HepG2 (cell line): Measurements from ENCODE around the gene WNT3. TPM values are rescaled to one million over a fixed set of nuclear protein-coding genes. Genes with fewer than 3 reads are reported as not detected.

Experiments
- BRD4 ChIP-seq: sonication (generic); formaldehyde crosslinking; IDR thresholded peaks from 2 replicates; pipeline ENCODE4 v1.4.0; 2020; ENCODE audit warnings: missing genetic modification reagents
- EP300 ChIP-seq, 3 experiments: sonication (generic) in 1 of 3; formaldehyde crosslinking in 1 of 3; IDR thresholded peaks; 2 replicates each; pipeline versions ENCODE4 v1.5.1 to v1.6.1; 2011 to 2020; ENCODE audit warnings: low read depth in 2 of 3, low read length in 2 of 3, borderline replicate concordance in 1 of 3, improper control_type of control experiment in 1 of 3, mild to moderate bottlenecking in 1 of 3, missing genetic modification reagents in 1 of 3, moderate library complexity in 1 of 3
- MED1 ChIP-seq: sonication (generic); formaldehyde crosslinking; IDR thresholded peaks from 2 replicates; pipeline ENCODE4 v1.4.0; 2020; ENCODE audit warnings: missing genetic modification reagents
- MYC ChIP-seq: sonication (generic); formaldehyde crosslinking; IDR thresholded peaks from 2 replicates; pipeline ENCODE4 v1.9.0; 2021; ENCODE audit warnings: missing genetic modification reagents, borderline replicate concordance
- NCOA1 ChIP-seq: sonication (generic); formaldehyde crosslinking; IDR thresholded peaks from 2 replicates; pipeline ENCODE4 v1.9.0; 2021; ENCODE audit warnings: missing genetic modification reagents
- RBFOX2 ChIP-seq: fragments of 200-400 bp; formaldehyde crosslinking; IDR thresholded peaks from 2 replicates; pipeline ENCODE4 v1.6.1; 2017; ENCODE audit warnings: low read depth, mild to moderate bottlenecking, low read length
- RCOR2 ChIP-seq: IDR thresholded peaks from 2 replicates; pipeline ENCODE4 v1.6.1; 2016; ENCODE audit warnings: missing biosample characterization, missing genetic modification reagents
- SOX13 ChIP-seq, 3 experiments: fragments of 450-650 bp in 1 of 3; sonication (generic) in 1 of 3; formaldehyde crosslinking in 1 of 3; IDR thresholded peaks in 2 of 3; conservative IDR thresholded peaks in 1 of 3; 2 replicates each; pipeline versions ENCODE4 v1.5.0 to v1.6.1; 2016 to 2020; ENCODE audit warnings: antibody characterized with exemption in 1 of 3, mild to moderate bottlenecking in 1 of 3, missing compliant biosample characterization in 1 of 3, missing genetic modification reagents in 1 of 3, moderate library complexity in 1 of 3
- ZNF292 ChIP-seq: sonication (generic); formaldehyde crosslinking; IDR thresholded peaks from 2 replicates; pipeline ENCODE4 v1.8.1; 2022; ENCODE audit warnings: mild to moderate bottlenecking, low read depth, missing genetic modification reagents, borderline replicate concordance
- polyA plus RNA-seq, 8 experiments: library from polyadenylated mRNA; depleted of rRNA in 3 of 8; stranded (reverse) in 7 of 8; unstranded in 1 of 8; fragments of >200 nt; fragmentation: Illumina TruSeq in 4 of 8; extraction: Trizol in 4 of 8; gene quantifications; 2 replicates each; pipeline versions ENCODE4 v1.2.1 to v1.2.3, GENCODE V29; 2011 to 2016; ENCODE audit warnings: low read depth in 4 of 8, missing spikeins in 1 of 8, mixed read lengths in 1 of 8; ENCODE audit not compliant: insufficient read depth in 1 of 8
- total RNA-seq, 5 experiments: library from RNA; depleted of rRNA; stranded (reverse); fragments of >200 nt; fragmentation: Illumina TruSeq; extraction: Trizol; gene quantifications; 2 replicates each; pipeline ENCODE4 v1.2.3, GENCODE V29; 2016; ENCODE audit warnings: low read depth in 1 of 5
- TF ChIP-seq, protein P1 (sequence below): sonication (generic); formaldehyde crosslinking; IDR thresholded peaks from 2 replicates; pipeline ENCODE4 v1.8.0; 2022; ENCODE audit warnings: mild to moderate bottlenecking, missing genetic modification reagents, borderline replicate concordance
- TF ChIP-seq, protein P2 (sequence below): sonication (generic); IDR thresholded peaks from 2 replicates; pipeline ENCODE4 v1.6.1; 2016; ENCODE audit warnings: low read depth, borderline replicate concordance

WNT3 gene
- total and polyA plus RNA-seq, 2 of the 13 experiments (the other 11 are each of a cell fraction or from before 2014, with no cell fraction given): 8.5 to 10.3 TPM

DNA sequence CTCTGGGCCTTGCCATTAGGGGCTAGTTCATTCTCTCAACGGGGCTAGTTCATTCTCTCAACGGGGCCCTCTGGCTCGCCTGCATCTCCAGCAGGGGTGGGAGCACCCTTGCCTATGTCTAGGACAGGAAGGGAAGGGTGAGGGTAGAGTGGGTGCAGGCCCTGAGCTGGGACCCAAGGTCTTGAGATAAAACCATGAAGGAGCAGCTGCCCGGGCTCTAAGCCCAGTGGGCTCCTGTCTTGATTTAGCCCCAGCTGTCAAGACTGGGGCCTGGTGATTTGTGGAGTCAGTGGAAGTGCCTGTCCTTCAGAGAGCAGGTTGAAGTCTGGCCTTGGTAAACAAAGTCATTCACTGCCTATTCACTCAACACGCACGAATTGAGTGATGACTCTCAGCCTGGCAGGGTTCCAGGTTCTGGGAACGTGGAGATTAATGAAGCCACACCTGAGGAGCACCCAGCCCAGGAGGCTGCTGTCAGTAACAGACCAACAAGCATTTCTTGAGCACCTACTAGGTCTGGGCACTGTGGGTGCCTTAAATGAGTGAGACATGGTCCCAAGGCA is 35.4 kb downstream of the WNT3 start (continued):
- TF ChIP-seq, protein P1, sequence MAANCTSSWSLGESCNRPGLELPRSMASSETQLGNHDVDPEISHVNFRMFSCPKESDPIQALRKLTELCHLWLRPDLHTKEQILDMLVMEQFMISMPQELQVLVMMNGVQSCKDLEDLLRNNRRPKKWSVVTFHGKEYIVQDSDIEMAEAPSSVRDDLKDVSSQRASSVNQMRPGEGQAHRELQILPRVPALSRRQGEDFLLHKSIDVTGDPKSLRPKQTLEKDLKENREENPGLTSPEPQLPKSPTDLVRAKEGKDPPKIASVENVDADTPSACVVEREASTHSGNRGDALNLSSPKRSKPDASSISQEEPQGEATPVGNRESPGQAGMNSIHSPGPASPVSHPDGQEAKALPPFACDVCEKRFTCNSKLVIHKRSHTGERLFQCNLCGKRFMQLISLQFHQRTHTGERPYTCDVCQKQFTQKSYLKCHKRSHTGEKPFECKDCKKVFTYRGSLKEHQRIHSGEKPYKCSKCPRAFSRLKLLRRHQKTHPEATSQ (CRISPR knock-in tag): no peak
- TF ChIP-seq MED1 (peak; percentile 85), RCOR2 (peak; percentile 77), SOX13 (IDR thresholded peaks at IDR 0.05) (no peak), SOX13 (CRISPR knock-in tag; conservative IDR thresholded peaks at IDR 0.05 in 1 of 2, IDR thresholded peaks at IDR 0.05 in 1 of 2) (peak in 1 of 2 experiments; percentile 51; a peak in 2 of 4 replicates), MYC (CRISPR knock-in tag) (peak; percentile 47; the same call in 1 of the 2 replicates), BRD4 (CRISPR knock-in tag) (no peak), RBFOX2 (no peak), ZNF292 (CRISPR knock-in tag) (no peak; the same call in 1 of the 2 replicates), EP300 (IDR thresholded peaks at IDR 0.05; ENCODE audit: low read depth in 2 of 2, low read length in 2 of 2) (peak in 1 of 2 experiments; percentile 70; a peak in 1 of 4 replicates), EP300 (CRISPR knock-in tag; IDR thresholded peaks at IDR 0.05; ENCODE audit: borderline replicate concordance) (no peak; the same call in 1 of the 2 replicates), NCOA1 (CRISPR knock-in tag) (0 out of 2 replicates have a peak, but pooled peaks have one; percentile 36)
- TF ChIP-seq, protein P2, sequence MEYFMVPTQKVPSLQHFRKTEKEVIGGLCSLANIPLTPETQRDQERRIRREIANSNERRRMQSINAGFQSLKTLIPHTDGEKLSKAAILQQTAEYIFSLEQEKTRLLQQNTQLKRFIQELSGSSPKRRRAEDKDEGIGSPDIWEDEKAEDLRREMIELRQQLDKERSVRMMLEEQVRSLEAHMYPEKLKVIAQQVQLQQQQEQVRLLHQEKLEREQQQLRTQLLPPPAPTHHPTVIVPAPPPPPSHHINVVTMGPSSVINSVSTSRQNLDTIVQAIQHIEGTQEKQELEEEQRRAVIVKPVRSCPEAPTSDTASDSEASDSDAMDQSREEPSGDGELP: peak; percentile 19; the same call in 1 of the 2 replicates
